HG03175 (cell line): ENCODE measurements around the gene ZNF385D.

ENCODE experiments used
- ATAC-seq: cut with Tn5 transposase; IDR thresholded peaks from one replicate; pipeline ENCODE4 v1.9.1; 2021; ENCODE audit warnings: mild to moderate bottlenecking, moderate library complexity; ENCODE audit not compliant: unreplicated experiment

Gene ZNF385D, protein sequence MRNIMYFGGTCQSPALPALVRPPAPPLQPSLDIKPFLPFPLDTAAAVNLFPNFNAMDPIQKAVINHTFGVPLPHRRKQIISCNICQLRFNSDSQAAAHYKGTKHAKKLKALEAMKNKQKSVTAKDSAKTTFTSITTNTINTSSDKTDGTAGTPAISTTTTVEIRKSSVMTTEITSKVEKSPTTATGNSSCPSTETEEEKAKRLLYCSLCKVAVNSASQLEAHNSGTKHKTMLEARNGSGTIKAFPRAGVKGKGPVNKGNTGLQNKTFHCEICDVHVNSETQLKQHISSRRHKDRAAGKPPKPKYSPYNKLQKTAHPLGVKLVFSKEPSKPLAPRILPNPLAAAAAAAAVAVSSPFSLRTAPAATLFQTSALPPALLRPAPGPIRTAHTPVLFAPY

DNA sequence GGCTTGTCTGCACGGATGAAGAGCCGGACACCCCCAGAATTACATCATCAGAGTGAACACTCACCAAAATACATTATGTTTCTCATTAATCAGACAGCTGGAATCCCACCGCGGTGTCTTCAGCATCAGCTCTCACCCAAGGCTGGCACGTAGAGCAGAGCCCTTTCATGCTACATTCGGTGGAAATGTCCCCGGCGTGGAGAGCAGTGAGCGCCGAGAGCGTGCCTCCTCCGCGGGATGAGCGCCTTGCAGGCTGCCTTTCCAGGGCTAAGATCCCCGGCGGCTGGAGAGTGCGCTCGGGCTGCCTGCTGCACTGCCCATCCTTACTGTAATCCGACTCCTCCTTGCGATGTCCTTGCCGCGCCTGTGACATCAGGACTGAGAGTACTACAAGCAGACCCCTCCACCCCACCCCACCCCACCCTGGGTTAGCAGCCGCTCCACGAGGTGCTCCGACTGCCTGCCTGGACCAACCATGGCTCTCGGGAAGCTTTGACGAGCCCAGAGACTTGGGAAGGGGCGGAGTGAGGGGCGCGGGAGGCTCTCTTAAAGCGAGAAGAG lies at the start of gene ZNF385D:
TSS of gene ZNF385D (minus strand) at position 380 of the 561 bp plus-strand sequence. CDS start at position 86, 294 bp downstream.
- no peak for ATAC-seq

DNA sequence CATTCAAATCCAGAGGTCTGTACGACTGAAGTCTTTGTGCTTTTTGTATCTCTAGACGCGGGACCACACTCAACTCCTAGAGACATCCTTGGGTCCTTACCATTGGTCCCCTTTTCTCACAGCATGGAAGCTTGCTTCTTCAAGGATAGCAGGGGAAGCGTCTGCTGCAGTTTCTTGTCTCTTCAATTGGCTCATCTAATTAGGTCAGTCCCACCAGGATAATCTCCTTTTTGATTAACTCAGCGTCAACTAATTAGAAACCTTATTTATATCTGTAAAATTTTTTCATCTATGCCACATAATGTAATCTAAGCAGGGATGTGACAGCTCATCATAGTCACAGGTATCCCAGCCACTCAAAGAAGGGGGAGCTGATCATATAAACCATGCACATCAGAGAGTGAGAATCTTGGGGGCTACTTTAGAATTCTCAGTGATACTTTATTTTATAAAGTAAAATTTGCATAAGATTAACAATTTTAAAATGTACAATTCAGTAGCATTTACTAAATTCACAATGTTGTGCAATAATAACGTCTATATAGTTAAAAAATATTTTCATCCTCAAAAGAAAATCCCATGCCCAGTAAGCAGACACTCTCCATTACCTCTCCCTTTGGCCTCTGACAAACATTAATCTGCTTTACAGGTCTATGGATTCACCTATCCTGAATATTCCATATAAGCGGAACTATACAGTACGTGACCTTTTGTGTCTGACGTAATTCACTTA lies 47.5 kb upstream of the ZNF385D start:
- ATAC-seq = no peak

DNA sequence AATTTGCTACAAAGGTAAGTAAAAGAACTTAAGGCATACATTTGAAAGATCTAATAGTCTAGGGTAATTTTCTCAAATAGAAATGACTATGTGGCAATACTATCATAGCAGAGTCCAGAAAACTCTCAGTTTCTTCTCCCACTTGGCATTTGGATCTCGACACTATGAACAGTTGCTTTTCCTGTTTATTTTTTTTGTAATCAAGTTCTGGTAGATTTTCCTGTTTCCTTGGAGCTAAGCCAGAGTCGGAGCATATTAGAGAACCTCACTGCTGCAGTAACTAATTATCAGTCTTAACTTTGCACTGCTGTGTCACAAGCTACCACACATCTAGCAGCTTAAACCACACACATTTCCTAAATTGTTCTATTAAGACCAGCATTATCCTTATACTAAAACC lies 44.9 kb upstream of the ZNF385D start:
- no peak for ATAC-seq

DNA sequence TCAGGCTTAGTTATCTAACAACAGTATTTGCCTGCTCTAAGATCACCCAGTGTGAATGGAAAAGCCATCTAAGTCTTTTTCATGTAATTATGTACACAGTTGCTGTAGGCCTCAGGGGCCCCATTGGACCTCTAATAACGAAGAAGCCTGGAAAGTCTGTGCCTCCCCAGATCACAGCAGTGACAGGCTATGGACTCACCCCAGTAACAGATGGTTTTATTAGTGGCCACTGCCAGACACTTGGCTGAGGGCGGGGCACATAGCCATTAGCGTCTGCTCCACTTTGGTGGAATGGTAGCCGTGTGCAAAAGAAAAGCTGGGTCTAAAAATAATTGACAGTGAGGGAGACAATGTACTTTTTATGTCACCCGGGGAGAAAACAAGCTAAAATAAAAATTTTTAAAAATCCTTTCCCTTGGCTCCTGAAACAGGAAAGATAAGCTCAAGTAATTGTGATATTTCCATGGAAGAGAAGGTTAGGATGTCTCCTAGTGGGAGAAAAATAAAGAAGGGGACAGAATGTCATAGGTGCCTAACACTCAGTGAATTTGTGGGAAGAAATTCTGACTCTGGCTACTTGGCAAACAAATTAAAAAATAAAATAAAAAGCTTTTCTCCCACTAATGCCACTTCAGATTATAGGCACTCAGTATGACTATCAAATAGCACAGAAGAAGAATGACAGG lies 44.3 kb upstream of the ZNF385D start:
- no peak for ATAC-seq

DNA sequence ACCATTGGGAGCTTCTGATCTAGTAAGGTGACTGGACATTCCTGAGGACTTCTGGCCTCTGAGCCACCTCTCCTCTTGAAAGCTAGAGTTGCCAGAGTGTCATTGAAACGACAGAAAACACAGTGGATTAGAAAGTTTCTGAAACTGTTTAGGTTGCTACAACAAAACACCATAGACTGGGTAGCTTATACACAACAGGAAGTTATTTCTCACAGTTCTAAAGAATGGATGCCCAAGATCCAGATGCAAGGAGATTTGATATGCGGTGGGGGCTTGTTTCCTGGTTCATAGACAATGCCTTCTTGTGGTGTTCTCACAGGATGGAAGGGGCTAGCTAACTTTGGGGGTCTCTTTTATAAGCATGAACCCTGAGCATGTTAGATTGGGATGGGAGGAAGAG lies 43.3 kb upstream of the ZNF385D start:
- no peak for ATAC-seq

DNA sequence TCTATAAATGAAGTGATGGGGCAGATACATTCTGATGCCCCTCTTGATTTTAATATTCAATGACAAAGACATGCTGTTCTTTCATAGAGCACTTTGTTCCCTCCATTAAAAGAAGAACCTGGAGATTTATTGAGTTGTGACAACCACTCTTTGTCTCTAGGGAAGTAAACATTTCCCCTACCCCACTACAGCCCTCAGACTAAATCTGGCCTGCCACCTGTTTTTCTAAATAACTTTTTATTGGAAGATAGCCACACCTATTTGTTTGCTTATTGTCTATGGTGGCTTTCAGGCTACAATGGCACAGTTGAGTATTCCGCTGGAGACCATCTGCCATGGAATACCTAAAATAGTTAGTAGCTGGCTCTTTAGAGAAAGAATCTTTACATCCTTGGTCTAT lies 41.2 kb upstream of the ZNF385D start:
- no peak for ATAC-seq

DNA sequence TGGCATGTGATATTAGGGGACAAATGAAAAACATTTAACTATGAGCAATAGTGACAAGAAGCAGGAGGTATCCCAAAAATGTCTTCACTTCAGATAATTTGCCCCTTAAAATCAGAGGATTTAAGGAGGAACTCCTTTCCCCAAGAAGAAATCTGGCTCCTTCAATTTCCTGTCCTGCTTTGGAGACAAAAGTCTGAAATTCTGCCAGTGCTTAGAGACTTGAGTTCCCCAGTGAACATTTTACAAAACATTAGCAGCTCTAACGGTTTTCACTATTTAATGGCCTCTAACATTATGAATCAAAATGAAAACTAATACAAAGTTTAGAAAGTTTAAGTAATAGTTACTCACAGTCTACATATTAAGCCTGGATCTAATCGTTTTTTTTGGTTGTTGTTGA lies 40.3 kb upstream of the ZNF385D start:
- ATAC-seq = no peak

DNA sequence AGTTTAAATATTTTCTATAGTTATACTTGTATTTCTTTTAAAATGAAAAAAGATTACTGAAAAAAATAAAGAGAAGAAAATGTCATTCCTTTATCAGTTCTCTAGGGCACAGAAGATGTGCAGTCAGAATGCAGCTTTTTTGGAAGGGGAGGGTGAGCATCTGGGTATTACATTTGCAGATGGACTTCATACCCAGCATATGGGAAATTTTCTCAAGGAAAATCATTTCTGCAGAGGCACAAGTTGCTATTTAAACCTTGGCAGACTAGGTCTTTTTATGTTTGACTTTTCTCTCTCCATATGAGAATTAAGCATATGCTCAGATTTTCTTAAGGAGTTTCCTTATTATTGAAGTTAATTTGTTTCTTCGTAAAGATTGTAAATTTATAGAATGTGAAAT lies 39.5 kb upstream of the ZNF385D start:
- ATAC-seq = no peak

DNA sequence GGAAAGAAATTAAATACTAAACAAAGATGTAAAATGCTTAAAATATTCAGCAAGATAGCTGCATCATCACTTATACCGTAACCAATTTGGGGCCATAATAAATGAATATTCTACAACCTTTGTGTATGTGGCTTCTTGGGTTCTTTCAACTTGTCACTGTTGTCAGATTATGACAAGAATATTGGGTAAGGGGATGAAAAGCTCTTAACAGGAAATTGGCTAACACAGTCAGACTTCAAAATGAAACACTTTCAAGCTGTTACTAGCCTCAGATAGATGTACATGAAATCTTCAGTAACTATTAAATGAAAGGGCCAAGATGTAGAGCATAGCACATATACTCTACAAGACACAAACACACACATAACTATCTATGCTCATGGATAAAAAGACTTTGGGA lies 38.7 kb upstream of the ZNF385D start:
- no peak for ATAC-seq

DNA sequence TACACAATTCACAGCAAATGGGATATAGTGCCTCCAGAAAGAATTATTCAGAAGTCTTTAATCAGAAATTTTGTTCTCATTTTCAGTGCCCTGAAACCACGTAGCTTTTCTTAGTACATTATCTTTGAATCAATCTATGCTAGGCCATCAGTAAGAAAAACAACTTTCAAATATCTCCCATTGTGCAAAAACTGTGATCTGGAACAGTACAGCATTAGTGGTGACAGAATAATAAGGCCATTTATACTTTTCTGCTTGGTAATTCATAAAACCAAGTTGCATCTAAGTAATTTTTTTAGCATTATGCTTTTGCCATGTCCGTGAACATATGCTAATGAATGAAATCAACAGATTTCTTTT lies 35.4 kb upstream of the ZNF385D start:
- no peak for ATAC-seq

DNA sequence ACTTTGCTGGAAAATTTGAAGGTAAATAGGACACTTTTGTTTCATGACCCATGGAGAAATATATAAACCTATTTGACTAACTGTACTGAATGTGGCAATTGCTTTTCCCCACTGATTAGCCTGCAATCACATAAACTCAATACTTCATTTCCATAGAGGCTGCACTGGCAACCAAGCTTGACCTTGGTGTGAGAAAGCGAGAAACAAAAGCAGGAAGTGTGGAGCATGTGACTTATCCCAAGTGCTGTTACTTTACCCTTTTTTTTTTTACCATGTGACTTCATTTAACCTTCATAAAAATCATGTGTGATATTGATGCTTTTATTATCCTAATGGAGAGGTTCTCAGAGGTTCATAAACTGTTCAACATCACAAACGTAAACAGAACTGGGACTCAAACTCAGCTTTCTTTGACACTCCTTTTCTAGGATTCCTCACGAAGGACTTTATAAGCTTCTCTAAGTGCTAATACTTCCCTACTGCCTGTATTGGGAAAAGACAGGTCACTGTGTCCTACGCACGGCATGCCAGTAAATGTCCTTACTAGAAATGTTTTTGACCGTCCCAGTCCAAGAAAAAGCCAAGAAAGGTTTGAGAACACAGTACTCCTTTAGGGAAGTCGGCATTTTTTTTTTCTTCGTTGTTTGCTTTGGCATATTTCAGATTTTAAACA lies 34.9 kb upstream of the ZNF385D start:
- ATAC-seq = no peak

DNA sequence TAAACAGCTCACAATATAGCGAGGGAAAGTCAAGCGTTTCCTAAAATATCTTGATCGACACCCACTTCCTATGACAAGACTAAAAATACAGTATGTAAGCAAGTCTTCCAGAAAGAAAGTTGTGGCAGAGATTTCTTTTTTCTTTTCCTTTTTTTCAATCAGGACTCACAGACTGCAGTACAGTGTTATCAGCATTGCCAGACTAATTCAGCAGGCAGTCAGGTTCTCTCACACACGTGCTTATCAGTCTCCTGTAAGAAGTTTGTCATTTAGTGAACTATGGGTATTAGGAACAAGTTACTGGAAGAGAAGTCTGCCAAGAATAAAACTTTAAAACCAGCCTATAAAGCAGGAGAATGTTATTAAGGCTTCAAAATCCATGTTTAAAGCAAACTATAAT lies 32.8 kb upstream of the ZNF385D start:
- ATAC-seq = no peak

DNA sequence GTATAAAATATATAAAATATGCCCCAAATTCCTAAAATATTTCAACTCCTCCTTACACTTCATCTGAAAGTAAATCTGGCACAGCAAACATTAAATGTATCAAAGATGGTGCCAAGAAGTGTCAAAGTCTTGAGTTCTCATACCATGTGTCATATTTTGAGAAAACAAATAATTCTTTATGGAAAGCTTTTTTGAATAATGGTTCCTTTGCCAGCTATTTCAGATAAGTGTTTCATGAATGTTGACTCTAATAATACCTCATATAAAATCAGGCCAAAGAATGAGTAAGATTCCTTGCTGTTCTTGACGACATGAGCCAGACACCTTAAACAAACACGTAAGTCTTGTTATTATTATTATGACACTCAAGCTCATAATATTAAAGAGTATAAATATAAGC lies 30.3 kb upstream of the ZNF385D start:
- no peak for ATAC-seq

DNA sequence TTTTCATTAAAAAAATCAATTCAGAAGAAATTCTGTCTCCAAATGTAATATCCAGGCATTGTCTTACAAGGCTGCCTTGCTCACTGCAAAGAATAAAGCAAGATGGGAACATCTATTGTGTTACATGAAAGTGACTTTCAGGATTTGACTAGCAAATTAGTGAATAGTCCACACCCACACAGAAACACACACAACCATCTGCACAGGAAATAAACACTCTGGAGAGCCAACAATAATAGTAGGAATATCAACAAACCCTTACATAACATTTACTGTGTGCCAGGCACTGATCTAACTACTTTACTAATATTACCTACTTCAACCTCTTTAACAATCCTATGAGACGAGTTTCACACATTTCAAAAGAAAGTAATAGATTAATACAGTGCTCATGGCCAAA lies 28.9 kb upstream of the ZNF385D start:
- no peak for ATAC-seq

DNA sequence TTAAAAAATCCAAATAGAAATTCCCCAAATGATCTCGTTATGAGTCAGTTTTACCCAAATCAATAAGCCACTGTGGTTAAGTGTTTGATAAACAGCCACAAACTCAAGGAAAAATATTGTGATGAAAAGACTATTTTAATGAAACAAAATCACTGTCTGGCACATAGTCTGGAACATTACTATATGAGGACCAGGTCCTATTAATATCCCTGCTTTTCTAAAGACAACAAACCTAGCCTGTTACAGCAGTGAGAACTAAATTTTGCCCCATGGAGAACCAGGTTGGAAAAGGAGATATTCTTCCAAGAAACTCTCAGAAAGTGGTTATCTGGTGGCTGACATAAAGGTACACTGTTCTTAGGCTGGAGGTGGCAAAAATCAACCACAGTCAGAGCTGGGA lies 27.7 kb upstream of the ZNF385D start:
- ATAC-seq = no peak

DNA sequence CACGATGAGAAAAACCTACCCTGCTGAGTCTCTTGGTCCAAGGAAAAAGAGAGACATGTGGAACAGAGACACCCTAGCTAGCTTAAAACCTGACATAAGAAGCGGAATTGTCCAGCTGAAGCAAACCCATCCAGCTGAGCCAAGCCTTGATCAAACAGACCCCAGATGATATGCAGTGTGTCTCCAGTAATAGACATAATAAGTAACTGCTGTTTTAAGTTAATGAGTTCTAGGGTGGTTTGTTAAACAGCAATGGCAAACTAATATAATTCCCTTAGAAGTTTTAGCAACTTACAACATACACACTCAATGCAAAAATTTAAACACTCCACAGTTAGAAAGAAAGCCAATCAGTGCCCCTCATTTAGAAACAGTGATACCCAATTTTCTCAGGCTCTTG lies 26.8 kb upstream of the ZNF385D start:
- ATAC-seq = no peak

DNA sequence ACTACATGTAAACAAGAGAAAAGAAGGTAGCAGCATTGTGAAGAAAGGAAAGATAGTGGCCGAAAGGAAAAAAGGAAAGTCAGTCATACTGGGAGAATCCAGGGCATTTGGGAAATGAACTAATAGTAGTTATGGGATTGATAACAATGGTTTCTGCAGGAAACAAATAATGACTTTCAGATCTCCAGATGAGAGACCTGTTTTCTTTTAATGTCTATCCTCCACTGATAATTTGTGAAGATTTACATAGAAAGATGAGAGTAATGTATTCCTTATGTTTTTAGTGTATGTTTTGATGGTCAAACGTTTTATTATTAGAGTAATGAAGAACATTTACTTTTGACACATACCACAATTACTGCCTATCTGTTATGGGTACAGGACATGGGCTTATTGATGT lies 15.0 kb upstream of the ZNF385D start:
- ATAC-seq = no peak

DNA sequence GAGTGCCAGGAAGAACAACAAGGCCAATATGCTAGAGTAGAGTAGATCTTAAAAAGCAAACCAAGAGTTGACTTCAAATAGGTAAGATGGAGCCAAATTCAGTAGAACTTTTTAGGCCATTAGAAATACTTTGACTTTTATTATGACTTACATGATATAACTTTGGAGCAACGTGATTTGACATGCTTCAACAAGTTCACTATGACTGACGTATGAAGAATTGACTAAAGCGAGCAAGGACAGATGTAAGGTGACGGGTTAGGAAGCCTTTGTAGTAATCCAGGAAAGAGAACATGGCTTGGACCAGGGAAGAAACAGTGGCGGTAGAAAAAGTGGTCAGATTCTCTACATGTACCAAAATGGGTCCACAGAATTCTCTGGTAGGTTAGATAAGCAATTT lies 4.9 kb upstream of the ZNF385D start:
- no peak for ATAC-seq

DNA sequence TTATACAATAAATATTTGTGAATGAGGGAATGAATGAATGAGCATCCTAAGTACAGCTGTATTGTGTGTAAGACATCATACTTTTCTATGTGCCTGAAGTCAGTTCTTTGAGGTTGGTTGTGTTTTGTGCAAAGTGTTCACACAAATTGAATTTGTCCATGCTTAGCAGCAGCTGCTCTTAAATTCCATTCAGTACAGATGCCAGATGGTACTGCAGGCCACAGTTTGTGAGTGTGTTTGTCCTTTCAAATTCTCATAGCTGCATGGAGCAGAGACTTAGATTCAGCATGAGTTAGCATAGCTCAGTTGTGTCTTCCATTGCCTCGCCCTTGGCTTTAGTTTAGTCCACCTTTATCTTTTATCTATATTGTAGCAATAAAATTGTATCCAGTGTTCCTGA lies 3.8 kb upstream of the ZNF385D start:
- no peak for ATAC-seq

DNA sequence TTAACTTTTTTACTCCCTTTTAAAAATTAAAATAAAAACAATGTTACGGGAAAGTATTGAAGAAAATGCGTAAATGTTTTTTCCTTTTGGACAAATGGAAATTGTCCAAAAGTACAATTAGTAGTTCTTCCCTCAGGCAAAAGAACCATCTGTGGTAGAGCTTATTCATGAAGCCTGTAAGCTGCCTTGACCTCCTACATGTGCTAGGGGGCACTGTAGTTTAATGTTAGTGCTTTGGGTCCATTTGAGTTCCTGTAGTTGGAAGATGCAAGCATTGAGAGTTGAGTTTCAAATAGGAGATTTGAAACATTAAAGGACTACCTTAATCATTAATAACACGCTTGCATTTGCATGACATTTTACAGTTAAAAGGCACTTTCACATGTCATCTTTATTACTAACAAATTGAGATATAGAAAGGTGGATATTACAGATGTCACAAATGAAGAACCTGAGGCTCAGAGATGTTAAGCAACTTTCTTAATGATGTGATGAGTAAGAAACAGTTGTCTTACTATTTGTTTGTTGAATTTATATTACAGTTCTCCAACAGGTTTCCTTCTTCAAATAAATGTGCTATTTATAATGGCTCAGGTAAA lies 1.8 kb upstream of the ZNF385D start:
- ATAC-seq = no peak

DNA sequence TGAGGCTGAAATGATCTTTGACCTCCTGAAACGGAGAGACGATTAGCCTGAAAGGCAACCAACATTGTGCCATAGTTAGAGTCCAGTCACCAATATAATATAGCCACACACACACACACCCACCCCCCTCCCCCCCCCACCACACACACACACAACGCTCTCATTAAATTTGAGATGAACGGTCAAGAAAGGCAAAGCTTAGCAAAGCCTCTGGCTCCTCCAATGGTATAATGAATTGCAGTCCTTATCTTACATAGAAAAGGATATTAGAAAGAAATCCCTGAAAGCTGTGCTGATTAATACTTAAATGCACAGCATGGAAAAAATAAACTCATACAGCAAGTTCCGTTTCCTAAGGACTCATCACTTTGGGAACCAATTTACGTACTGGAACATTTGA lies 876 bp upstream of the ZNF385D start:
- ATAC-seq = no peak
